CD4-positive, alpha-beta T cell treated with Interleukin-6 at 100 ng/mL for 8 hours (primary cell): ENCODE data around the gene CHST11.
A peak's percentile ranks its signal among the peaks of the same experiment; 100 is the strongest.

Experiments
- DNase-seq: peaks from one replicate; pipeline ENCODE4 v3.0.0-alpha.2; 2020; ENCODE audit warnings: mixed read lengths, low spot score

CHST11 gene

DNA sequence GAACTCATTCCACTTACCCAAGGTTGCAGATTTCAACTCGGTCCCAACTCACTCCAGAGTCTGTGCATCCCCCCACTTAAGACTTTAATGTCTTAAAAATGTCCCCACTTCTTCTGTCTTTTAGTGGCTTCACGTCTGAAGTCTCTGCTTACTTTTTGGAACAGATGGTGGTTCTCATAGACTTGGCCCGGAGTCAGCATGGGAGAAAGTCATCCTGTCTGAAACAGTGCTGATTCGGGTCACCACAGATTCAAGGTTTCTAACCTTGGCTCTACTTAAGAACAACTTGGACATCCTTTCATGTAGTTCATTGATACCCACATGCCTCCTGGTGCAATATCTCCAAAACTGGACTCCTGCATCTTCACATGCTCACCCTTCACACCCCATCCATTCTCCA, 26.0 kb downstream of the CHST11 start:
- DNase-seq, result no peak

GRCh38 chr12:104484079-104484478, 27.3 kb downstream of the CHST11 start:
- no peak for DNase-seq

GRCh38 chr12:104485651-104486362, 29.1 kb downstream of the CHST11 start:
- DNase-seq, result peak; percentile 73

DNA sequence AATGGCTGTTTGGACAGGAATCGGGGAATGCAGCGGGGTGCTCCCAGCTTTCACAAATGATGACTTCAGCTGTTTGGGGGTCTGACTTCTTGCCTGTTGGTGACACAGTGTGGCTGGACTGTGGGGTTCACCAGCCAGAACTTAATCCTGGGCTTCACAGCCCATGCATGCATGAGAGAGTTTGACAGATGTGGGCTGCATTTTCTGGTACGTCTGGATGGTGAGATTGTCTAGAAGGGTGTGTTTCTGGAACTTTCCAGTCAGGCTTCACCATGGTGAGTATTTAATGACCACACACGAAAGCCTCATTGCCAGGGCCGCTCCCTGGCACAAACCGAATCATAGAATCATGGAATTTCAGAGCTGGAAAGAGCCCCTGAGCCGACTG, 29.6 kb downstream of the CHST11 start:
- no peak for DNase-seq

DNA sequence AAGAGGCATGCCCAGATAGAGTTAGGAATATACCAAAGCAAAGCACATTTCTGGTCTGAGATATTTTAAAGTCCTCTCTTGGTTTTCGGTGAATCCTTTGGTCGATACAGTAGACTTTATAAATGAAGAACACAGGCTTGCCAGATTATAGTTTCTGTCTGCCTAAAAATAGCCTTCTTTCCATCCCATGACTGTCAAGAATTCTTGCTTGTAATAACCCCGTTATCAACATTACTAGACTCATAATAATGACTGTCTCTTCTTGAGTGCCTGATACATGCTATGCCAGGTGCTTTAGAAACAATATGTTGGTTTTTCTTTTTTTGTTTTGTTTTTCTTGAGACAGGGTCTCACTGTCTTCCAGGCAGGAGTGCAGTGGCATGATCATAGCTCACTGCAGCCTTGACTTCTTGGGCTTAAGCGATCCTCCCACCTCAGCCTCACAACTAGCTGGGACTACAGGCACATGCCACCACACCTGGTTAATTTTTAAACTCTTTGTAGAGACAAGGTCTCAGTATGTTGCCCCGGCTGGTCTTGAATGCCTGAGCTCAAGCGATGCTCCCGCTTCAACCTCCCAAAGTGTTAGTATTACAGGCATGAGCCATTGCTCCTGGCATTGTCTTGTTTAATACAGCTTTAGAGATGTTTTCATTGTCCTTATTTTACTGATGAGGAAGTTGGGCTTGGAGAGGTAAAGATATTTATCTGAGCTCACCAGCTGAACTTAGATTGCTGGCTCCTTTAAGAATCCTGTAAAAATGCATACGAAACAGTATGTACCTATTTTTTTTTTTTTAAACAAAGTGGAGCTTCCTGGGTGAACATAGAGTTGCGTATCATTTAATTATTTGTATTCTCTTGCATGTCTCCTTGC, 30.4 kb downstream of the CHST11 start:
- DNase-seq, result no peak

- no peak for DNase-seq
Observed at GRCh38 chr12:104488374-104488773, 31.6 kb downstream of the CHST11 start.

DNA sequence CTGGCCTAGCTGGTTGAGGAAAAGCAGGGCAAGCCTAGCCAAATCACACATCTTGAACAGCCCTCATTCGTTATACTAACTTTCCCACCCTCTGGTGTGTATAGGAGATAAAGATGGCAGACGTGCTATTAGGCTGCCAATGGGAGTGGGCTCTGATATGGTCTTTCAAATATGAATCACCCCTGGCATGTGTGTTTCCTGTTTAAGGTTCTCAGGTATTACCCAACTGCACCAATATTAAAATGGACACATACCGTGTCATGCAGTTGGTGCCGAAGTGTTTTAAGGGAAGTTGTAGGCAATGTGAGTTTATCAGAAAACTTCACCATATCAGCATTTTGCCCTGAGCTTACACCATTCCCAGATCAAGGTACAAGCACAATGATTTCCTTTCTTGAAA, 33.4 kb downstream of the CHST11 start:
- no peak for DNase-seq

- DNase-seq, result no peak
Observed at GRCh38 chr12:104490850-104491249, 34.1 kb downstream of the CHST11 start.

GRCh38 chr12:104493496-104493895, 36.7 kb downstream of the CHST11 start:
- DNase-seq, result no peak

DNA sequence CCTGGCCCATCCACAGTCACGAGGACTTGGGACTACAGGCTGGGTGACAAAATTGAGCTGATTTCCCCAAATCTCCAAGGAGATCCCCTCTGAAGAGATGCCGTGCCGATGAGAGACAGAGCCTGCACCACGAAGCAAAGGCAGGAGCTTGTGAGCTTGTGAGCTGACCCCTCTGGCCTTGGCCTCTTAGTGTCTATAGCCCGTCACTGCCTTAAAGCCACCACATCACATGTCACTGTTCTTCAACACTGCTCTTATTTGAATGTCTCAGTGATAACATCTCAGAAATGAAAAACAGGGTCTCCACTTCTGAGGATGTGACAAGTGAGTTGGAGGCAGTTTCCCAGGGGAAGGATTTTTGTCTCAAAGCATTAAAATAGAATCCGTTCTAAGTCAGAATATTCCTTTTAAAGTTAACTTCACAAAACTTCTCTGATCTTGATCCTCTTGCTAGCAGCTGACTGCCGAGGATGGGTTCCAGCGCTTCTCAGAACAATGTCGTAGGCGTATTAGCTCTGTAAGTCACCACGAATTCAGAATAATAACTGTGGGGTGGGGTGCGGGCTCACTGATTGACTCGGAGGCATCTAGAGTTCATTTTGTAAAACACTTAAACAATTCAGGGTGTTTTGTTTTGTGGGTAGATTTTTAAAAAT, 37.5 kb downstream of the CHST11 start:
- peak; percentile 11 for DNase-seq

DNA sequence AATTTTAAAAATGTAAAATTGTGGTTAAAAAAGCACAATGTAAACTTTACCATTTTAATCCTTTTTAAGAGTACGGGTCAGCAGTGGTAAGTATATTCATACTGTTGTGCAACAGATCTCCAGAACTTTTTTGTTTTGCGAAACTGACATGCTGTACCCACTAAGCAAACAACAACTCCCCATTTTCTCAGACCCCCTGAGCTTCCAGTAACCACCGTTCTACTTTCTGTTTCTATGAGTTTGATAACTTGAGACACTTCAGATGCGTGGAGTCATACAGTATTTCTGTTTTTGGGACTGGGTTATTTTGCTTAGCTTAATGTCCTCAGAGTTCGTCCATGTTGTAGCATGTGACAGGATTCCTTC, 38.0 kb downstream of the CHST11 start:
- DNase-seq, result no peak

DNA sequence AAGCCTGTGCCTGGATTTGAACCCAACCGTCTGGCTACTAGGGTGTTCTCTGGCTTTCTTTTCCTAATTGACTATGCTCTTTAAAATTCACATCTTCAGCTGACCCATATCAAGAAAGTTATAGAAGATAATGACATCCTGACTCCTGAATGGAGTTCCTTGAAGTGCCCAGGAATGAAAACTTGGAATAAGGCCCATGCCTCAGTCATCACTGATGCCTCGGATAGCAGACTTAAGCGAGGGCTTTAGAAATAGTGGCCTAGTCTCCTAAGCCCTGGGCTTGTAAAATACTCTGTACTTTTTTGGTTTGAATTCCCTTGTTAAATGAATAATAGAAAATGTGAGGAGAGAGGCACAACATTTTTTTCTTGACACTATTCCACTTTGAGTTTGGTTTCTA, 39.0 kb downstream of the CHST11 start:
- DNase-seq, result no peak

DNA sequence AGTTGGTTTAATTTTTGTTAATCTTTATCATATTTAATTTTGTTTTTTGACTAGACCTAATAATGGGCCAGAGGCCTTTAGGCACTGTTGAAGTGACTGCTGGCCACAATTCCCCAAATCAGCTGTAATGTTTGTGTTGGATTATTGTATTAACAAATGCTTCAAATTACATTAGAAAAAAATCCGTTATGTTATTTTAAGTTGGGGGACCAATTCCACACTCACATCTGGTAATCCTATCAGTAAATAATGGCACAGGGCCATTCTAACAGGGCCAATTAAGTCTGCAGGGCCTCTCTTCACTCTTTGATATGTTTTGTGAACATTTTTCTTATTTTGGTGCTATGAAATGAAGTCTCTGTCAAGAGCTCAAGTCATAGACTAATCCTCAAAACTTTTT, 39.6 kb downstream of the CHST11 start:
- DNase-seq, result no peak

DNA sequence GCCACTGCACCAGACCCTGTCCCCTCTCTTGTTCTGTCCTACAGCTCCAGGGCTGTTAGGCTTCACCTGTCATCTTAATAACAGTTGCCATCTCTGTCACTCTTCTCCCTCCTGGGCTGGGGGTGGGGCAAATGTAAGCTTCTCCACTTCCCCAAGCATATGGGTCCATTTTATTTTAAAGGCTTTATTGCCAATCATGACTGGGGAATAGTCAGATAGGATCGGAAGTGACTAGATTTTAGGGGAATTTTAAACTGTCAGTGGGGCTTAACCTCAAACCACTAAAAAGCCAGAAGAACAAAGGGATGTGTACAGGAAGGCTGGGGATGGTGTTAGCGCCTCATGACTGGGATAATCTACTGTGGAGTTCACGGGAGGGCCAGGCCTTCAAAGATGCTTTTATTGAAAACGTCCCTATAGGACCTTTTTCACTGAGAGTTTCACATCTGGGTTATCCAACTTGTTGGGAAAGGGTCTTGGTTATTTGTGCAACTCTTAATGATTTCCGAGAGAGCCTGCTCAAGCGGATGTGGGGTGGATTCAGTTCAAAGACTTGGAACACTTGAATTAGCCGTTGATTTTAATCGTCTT, 41.6 kb downstream of the CHST11 start:
- peak; percentile 47 for DNase-seq

GRCh38 chr12:104499668-104500332, 43.1 kb downstream of the CHST11 start:
- no peak for DNase-seq

GRCh38 chr12:104501115-104501514, 44.4 kb downstream of the CHST11 start:
- no peak for DNase-seq

- no peak for DNase-seq
Observed at GRCh38 chr12:104501660-104502059, 44.9 kb downstream of the CHST11 start.

GRCh38 chr12:104502217-104502616, 45.5 kb downstream of the CHST11 start:
- DNase-seq, result no peak

DNA sequence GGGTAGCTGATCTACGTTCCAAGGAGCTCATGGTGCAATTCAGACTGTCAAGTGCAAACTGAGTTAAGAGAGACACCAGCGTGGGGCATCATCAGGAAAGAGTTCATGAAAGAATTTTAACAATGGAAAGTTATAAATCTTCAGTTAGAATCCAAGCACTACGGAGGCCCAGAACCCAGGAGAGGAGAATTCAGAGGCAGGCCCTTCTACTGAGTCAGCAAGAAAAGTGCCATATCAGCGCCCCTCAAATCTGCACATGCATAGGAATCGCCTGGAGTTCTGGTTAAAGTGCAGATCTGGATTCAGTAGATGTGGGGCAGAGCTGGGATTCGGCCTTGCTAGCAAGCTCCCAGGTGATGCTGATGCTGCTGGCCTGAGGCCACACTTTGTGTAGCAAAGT, 45.9 kb downstream of the CHST11 start:
- no peak for DNase-seq

GRCh38 chr12:104503191-104503590, 46.4 kb downstream of the CHST11 start:
- DNase-seq, result no peak

DNA sequence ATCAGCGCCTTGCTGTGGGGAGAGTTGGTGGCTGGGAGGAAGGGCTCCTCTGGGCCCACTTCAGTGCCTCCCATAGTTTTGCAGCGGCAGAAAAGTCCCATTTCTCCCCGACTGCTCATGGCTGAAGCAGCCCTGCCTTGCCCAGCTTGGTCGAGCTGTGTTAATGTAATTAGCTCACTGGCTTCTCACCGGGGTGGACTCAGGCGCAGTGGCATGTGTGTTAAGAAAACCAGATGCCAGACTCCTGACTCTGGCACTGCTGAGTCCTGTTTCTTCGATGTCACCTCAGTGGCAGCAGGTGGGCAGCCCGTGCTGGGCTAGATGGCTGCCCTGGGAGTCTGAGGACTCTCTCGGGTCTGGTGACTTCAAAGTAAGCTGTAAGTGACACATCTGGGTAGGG, 47.4 kb downstream of the CHST11 start:
- no peak for DNase-seq
